Middle frontal gyrus (tissue), 1 donor: ENCODE data around the gene PLXNB2.
"Not testable (repeated sequence)": the region's sequence is repeated elsewhere in the genome, so short reads cannot be mapped to it uniquely, and the experiment has no call there.

Experiments used
- DNase-seq: peaks from one replicate; pipeline ENCODE4 v3.0.0-alpha.2; 2015; ENCODE audit warnings: low spot score; ENCODE audit errors: extremely low spot score

Gene PLXNB2

DNA sequence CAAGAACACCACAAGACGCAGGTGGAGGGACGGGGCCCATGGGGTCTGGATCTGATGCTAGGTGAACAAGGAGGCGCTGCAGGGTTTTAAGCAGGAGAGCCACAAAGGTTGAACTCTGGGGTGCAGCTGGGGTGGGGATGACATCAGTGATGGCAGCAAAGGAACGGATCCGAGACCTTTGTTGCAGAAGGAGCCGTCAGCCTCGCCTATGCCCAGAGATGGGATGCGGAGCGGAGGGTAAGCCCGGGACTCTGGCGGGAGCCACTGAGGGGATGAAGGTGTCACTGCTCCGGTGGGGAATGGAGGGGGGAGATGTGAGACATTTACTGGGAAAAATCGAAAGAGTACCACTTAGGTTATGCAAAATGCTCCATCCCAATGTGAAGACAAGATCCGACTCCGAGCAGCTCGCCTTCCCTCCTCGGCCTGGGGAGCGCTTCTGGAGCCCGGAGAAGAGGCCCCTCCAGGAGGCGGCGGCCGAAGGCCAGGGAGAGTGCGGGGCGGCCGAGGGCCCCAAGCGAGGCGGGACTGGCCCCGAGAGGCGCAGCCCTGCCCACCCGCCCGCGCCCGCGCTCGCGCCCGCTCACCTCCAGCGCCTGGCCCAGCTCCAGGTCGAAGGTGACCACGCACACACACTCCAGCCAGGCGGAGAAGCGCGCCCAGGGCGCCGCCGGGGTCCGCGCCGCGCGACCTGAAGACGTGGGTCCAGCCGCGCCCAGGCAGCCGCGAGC is 18.9 kb upstream of the PLXNB2 start:
- no peak for DNase-seq

DNA sequence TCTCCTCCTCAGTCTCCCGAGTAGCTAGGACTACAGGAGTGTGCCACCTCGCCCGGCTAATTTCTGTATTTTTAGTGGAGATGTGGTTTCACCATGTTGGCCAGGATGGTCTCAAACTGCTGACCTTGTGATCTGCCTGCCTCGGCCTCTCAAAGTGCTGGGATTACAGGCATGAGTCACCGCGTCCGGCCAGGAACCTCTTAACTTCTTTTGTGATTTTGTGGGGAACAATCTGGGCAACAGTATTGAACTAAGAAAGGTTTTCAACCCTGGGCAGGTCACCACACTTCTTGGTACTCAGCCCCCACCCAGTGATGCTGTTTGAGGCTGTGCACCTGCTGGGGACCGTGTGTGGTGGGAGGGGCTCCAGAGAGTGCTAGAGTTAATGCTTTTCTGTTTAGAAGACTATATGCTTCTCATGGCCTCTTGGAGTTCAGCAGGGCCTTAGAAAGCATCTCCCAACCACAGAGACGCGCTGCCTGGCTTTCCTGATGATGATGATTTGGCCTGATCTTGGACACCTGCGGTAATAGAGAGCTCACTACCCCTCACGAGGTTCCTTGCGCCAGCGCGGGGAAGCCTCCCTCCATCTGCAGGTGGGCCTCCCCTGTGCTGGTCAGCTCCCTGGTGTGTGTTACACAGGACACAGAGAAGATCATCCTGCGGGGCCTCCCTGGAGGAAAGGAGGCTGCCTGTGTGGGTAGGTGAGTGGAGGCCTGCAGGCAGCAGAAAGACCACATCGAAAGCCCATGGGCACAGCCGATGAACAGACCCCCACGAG is 18.2 kb upstream of the PLXNB2 start:
- DNase-seq = no peak

DNA sequence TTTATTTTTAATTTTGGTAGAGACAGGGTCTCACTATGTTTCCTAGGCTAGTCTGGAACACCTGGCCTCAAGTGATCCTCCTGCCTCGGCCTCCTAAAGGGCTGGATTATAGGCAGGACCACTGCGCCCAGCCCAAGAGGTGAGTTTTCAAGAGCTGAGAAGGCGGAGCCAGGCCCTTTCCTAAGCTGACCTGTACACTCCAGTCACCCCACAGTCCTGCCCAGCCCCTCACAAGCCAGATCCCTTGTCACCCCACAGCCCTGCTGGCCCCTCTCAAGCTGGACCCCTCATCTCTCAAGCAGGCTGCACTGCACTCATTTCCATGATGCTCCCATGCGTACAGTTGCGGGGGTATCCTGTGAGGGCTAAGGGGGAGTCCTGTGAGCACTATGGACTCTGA is 16.5 kb upstream of the PLXNB2 start:
- no peak for DNase-seq

DNA sequence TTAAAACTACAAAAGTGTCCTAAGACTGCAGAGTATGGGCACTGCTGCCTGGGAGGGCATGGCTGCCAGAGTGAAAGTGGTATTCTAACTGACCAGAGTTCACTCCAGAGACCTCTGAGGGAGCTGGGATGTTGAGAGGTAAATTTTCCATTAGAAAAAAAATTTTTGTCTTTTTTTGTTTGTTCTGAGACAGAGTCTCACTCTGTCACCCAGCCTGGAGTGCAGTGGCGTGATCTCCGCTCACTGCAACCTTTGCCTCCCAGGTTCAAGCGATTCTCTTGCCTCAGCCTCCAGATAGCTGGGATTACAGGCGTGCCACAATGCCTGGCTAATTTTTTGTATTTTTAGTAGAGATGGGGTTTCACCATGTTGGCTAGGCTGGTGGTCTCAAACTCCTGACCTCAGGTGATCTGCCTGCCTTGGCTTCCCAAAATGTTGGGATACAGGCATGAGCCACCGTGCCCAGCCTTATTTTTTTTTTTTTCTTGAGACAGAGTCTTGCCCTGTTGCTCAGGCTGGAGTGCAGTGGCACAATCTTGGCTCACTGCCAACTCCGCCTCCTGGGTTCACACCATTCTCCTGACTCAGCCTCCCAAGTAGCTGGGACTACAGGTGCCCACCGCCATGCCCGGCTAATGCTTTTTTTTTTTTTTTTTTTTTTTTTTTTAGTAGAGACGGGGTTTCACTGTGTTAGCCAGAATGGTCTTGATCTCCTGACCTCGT is 15.1 kb upstream of the PLXNB2 start:
- DNase-seq = not testable (repeated sequence)

DNA sequence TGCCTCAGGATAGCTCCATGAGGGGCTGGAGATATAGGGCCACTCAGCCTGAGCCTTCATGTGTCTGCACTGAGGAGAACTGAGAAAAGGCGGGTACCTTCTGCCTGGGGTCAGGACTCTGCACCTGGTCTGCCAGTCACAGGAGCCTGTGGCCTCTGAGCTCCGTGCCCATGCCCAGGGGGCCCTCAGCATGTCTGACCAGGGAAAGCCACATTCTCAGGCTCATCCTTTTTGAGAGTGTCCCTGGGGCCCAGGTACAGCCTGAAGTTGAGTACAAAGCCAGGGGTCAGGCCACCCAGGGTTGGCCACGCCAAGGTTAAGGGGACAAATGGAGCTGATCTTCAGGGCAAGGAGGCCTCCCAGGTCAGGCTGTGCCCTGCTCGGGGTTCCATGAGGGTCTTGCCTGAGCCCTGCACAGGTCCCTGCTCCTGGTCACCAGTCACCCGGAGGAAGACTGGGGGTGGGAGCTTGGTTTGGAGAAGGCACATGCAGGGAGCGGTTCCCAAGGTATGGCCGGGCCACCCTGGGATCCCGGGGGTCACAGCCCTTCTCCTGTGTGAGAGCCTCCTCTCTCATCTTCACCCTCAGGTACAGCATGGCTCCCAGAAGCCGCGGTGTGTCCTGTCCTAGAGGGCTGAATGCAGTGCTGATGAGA is 13.4 kb upstream of the PLXNB2 start:
- DNase-seq = no peak

DNA sequence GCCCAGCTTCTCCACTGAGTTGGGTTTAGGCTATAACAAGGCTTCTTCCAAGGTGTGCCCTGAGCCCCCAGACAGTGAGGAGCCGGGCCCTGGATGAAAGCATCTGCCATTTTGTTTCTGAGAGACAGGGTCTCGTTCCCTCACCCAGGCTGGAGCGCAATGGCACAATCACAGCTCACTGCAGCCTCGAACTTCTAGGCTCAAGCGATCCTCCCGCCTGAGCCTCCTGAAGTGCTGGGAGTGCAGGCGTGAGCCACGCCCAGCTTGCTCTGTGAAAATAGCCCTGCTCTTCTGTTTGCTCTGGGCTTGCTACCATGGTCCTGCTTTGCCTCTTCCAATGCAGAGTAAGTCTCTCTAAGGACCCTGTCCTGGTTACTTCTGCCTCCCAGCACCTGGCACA is 12.7 kb upstream of the PLXNB2 start:
- DNase-seq = no peak

DNA sequence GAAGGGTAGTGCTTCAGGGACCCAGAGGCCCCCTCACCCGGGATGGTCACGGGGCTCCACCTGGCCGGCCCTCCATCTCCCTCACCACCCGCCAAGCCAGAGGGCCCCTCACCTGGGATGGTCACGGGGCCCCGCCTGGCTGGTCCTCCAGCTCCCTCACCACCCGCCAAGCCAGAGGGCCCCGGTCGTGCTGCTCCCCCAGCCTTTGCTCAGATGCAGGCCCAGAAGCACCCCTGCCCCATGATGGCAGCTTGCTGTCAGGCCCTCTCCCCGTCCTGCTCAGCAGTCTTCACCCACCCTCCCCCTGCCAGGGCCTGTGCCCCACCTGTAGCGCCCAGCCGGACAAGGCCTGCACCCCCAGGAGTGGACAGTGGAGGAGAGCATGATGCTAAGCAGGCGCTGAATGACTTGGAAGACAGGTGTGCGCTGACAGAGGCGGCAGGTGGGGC is 12.1 kb upstream of the PLXNB2 start:
- no peak for DNase-seq

DNA sequence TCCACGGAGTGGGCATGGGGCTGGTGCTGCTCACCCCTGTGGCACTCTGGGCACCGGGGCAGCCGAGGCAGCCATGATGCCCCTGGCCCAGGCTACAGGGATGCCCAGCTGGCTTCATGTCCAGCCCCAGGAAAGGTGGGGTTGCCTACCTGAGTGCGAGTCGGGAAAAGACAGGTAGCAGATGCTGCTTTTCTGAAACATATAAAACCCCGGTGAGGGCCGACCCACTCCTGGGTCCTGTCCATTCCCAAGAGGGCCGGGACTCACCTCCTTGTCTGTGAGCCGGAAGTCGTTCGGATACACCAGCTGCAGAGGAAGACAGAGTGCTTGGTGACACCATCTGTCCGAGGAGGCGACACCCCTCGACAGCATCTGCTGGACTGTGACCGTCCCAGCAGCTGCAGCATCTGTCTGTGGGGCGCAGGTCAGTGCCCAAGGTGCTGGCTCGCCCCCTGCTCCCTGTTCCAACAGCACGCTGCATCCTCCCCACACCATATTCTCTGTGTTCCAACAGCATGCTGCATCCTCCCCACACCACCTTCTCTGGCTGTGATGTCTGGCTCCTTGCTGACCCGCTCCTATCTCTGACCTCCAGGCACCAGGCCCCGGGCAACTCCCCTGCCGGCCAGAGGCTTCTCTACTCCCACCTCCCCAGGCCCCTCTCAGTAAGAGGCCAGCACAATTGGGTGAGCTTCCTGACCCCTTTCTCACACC is 11.4 kb upstream of the PLXNB2 start:
- DNase-seq = no peak

DNA sequence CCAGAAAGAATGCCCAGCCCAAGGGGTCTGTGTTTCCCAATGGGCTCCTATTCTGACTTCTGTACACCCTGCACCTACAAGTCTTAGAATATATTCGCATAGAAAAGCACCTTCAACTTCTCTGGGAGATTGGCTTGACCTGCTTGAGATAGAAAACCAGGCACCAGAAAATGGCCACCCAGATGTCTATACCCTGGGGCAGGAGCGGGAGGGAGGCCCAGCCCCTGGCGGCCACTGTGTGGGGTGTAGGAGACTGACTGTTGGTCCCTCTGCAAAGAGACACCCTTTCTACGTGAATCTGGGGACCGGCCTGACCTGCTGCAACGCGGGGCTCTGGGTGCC is 10.9 kb upstream of the PLXNB2 start:
- no peak for DNase-seq

DNA sequence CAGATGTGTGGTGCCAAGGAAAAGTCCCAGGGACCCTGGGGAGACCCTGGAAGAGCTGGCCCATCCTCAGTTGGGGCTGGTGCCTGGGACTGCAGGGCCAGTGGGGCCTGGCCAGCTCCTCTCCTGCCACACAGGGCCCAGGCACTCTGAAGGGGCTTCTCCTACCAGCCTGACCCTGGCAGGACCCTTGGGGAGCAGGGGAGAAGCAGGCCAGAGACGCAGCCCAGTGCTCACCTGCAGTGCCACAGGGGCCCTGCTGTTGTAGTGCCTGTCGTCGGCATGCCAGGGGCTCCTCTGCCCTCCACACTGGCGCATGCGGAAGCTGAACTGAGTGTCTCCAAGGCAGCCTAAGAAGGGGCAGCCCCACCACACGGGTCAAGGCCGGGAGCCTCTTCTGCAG is 10.2 kb upstream of the PLXNB2 start:
- DNase-seq = no peak

DNA sequence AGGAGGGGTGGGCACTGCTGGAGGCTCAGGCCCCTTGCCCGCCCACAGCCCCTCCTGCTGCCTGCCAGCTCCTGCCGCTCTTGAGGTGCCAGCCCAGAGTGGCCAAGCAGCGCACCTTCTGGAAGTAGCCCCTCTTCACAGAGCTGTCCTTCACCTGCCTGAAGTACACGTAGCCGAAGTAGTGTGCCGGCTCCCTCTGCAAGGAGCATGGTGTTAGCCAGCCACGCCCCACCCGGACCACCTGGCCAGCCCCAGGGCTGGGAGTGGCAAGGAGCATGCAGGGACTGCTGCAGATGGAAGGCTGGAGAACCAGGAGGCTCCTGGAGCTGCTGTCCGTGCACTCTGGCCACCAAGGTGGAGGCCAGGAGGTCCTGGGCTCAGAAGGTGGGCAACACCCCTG is 9.7 kb upstream of the PLXNB2 start:
- DNase-seq = no peak

DNA sequence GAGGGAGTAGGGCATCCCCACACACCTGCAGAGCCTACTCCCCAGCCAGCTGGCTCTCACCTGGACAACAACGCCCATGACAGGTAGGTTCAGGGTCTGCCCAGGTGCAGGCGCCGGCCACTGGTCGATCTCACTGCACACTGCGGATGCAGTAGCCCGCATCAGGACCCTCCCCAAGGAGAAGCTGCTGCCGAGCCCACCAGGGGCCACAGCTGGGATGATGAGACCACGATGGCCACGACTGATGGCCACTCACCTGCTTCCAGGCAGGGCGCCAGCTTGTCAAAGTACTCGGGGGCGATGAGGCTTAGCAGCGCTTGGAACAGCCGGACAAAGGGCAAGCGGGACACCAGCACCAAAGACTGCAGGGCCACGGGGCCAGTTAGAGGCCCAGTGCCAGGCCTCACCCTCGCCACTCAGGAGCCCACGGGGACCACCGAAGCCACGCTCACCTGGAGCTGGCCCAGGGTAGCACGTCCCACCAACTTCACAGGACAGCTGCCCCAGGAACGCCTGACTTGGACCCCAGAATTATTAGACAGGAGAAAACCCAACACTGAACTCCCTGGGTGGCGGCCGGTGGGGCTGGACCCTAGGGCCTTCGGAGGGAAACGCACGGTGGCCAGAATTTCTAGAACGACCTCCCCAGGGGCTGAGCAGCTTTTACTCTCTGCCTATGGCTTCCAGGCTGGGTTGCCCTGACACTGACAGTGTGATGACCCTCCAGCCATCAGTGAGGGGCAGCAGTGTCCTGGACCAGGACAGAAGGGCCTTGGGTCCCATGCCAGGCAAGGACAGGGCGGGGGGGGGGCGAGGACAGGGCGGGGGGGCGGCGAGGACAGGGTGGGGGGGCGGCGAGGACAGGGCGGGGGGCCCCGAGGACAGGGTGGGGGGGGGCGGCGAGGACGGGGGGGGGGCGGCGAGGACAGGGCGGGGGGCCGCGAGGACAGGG is 8.9 kb upstream of the PLXNB2 start:
- no peak for DNase-seq

DNA sequence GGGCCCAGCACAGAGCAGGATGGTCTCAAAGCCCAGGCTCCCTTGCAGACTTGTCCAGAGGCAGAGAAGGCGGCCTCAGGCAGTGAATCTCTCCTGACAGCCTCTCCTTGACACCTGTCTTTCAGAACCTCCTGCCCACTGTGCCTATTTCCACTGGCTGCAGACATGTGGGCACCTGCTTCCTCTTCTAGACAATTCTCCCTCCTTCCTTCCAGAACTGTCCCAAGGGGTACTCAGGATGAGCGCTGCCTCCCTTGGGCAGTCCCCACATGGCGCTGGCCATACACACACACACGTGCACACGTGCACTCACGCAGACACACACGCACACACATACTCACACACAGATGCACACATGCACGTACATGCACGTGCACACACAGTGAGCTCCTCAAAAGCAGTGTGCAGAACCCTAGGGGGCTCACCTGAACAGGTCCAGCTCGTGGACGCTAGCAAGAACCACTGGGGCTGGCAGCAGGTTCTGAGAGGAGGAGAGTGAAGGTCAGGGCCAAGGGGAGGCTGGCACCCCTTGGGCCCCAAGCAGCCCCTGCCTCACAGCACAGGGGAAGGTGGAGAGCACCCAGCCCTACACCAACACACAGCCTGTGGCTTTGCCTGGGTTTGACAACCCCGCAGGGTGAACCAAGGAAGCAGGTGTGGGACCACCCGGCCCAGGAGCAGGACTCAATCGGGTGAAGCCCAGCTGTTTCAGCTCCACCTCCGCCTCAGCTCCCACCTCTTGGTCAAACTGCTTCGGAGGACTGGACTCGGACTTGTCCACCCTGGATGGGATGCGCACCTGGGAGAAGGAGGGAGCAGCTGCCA is 8.1 kb upstream of the PLXNB2 start:
- no peak for DNase-seq

DNA sequence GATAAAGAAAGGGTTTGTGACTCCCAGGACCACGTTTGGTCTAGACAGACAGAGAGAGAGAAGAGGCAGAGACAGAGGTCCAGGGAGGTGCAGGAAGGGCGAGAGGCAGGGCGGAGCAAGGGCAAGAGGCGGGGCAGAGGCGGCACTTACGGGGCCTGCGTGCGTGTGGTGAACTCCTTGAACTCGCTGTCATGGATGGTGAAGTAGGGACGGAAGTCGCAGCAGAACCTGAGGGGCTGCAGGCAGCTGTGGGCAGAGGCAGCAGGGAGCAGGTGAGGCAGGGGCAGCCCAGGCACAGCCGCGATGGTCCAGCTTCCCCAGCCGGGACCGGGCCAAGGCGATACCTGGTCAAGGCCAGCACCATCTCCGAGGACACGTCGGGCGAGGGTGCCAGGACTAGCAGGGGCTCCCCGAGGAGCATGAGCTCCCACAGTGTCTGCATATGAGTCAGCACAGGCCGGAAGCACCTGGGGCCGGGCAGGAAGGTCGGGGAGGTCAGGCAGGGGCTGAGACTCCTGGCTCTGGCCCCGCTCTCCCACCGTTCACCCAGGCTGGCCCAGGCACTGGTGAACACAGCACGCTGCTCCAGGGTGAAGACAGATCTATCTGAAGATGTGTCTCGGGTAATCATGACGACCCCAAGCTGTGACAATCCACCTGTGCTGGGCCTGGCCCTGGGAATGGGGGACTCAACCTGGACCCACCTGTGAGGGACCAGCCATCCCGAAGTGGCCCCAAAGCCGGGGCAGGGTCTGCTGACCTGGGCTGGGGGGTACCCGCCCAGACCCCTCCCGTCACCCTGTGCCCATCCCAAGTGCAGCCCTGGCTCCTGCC is 7.2 kb upstream of the PLXNB2 start:
- no peak for DNase-seq

DNA sequence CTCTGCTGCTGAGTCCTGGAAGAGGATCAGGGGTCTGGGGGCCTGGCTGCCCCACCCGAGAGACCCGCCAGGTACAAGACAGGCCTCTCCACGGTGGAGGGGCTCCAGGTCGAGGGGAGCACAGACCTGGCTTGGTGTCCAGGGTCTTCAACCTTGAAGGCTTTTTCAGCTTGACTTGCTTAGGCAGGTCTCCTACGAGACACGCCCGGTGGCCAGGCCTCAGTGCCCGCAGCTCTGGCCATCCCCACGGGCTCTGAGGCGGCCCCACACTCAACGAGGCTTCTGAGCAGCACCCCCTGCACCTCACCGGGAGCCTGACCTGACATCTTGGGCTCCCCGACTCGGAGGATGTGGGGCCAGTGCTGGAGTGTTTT is 6.6 kb upstream of the PLXNB2 start:
- no peak for DNase-seq

DNA sequence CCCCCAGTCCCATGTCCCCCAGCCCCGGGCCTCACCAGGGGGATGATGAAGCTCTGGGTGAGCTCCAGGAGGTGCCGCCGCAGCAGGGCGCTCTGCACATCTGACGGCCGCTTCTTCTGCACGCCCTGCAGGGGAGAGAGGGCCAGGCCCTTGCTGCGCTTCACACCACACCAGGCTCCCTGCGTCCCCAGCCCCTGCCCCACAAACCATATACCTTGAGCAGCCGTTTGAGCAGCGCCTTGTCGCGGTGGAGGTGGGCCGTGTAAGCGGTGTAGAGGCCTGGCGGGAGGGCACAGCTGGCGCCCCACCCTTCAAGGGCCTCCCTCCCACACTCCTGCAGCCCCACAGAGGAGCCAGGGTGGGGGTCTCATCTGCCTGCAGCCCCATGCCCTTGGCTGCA is 6.2 kb upstream of the PLXNB2 start:
- no peak for DNase-seq

DNA sequence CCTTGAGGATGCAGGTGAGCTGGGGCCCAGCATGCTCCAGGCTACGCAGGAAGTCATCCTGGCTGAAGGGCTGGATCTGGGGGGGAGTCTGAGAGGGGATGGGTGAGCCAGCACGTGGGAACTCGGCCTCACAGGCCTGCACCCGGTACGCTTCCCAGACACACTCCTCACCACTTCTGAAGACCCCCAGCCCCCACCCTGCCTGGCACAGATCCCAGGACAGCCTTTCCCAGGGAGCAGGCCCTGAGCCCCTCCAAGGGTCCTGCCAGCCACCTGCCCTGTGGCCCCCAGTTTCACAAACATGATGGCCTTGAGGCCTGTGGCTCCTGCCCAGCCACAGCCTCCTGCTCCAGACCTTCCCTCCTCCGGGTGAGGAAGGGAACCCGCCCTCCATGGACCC is 5.6 kb upstream of the PLXNB2 start:
- DNase-seq = no peak

DNA sequence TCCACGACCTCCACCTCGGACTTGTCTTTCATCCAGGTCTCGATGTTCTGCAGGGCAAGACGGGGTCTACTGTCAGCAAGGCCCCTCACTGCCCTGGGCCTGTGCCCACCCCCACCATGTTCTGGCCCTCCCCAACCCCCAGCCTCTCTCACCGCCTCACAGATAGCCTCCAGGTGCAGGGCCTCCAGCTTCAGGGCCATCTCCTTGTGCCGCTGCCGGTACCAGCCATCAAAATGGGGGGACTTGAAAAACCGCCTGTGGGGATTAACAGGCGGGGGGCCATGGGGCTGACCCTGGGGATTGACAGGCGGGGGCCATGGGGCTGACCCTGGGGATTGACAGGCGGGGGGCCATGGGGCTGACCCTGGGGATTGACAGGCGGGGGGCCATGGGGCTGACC is 4.9 kb upstream of the PLXNB2 start:
- no peak for DNase-seq
